Mammary epithelial cell (primary cell): Measurements from ENCODE around the gene ALPI.

Experiments used
- EZH2 ChIP-seq: IDR thresholded peaks from 2 replicates; pipeline ENCODE4 v1.6.1; 2012; ENCODE audit warnings: low read length, inconsistent platforms, borderline replicate concordance
- TF ChIP-seq, protein P1 (sequence below), 2 donors: IDR thresholded peaks in 1 of 2; conservative IDR thresholded peaks in 1 of 2; 2 replicates each; pipeline ENCODE4 v1.5.1; 2011 to 2012; ENCODE audit warnings: inconsistent platforms in 2 of 2, low read length in 2 of 2, mild to moderate bottlenecking in 2 of 2, control low read depth in 1 of 2, low read depth in 1 of 2; ENCODE audit not compliant: insufficient read depth in 1 of 2; ENCODE audit errors: extremely low read depth in 1 of 2

DNA sequence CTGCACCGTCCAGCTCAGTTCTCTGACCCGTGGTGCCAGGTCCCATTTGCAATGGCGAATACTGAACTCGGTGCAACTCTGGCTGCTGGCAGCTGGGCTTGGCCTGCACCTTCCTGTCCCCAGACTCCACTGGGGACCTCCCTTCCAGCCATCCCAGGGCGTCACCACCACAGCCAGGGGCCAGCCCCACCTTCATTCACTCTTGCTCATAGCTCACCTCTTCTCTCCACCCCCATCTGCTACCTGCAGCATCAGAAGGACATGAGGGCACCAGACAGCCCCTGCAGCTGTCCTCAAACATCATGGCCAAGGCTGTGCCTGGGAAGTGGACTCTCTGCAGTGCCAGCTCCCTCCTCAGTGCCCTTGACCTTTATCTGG, 16.2 kb upstream of the ALPI start:
- TF ChIP-seq, protein P1, sequence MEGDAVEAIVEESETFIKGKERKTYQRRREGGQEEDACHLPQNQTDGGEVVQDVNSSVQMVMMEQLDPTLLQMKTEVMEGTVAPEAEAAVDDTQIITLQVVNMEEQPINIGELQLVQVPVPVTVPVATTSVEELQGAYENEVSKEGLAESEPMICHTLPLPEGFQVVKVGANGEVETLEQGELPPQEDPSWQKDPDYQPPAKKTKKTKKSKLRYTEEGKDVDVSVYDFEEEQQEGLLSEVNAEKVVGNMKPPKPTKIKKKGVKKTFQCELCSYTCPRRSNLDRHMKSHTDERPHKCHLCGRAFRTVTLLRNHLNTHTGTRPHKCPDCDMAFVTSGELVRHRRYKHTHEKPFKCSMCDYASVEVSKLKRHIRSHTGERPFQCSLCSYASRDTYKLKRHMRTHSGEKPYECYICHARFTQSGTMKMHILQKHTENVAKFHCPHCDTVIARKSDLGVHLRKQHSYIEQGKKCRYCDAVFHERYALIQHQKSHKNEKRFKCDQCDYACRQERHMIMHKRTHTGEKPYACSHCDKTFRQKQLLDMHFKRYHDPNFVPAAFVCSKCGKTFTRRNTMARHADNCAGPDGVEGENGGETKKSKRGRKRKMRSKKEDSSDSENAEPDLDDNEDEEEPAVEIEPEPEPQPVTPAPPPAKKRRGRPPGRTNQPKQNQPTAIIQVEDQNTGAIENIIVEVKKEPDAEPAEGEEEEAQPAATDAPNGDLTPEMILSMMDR (conservative IDR thresholded peaks at IDR 0.05 in 1 of 2, IDR thresholded peaks at IDR 0.05 in 1 of 2; ENCODE audit: extremely low read depth in 1 of 2, insufficient read depth in 1 of 2, low read depth in 1 of 2, low read length in 2 of 2): peak in 1 of 2 donors; percentile 21
- no peak for TF ChIP-seq EZH2
